Coronary artery (tissue), 2 donors: ENCODE measurements around the gene SLC22A23.

Experiments
- DNase-seq: peaks from one replicate; pipeline ENCODE4 v3.0.0-alpha.2; 2017; ENCODE audit warnings: low spot score
- H3K27ac ChIP-seq, 2 donors: fragments of 200-600 bp; sonication (generic); one replicate each; pipeline ENCODE4 v1.5.1; 2016 to 2019
- H3K4me3 ChIP-seq: fragments of 200-600 bp; sonication (generic); 2 replicates; pipeline ENCODE4 v1.5.1; 2016; ENCODE audit warnings: mild to moderate bottlenecking, moderate library complexity
- TF ChIP-seq, protein P1 (sequence below): fragments of 200-600 bp; sonication (generic); IDR thresholded peaks from one replicate; pipeline ENCODE4 v1.5.1; 2019; ENCODE audit warnings: antibody characterized with exemption

The SLC22A23 gene

GRCh38 chr6:3304500-3305215 lies 152.2 kb downstream of the SLC22A23 start:
- DNase-seq, result no peak
- H3K4me3 ChIP-seq, result no peak overlapping the region
- H3K27ac ChIP-seq, result no peak overlapping the region
- TF ChIP-seq, protein P1, sequence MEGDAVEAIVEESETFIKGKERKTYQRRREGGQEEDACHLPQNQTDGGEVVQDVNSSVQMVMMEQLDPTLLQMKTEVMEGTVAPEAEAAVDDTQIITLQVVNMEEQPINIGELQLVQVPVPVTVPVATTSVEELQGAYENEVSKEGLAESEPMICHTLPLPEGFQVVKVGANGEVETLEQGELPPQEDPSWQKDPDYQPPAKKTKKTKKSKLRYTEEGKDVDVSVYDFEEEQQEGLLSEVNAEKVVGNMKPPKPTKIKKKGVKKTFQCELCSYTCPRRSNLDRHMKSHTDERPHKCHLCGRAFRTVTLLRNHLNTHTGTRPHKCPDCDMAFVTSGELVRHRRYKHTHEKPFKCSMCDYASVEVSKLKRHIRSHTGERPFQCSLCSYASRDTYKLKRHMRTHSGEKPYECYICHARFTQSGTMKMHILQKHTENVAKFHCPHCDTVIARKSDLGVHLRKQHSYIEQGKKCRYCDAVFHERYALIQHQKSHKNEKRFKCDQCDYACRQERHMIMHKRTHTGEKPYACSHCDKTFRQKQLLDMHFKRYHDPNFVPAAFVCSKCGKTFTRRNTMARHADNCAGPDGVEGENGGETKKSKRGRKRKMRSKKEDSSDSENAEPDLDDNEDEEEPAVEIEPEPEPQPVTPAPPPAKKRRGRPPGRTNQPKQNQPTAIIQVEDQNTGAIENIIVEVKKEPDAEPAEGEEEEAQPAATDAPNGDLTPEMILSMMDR, result no peak

- Histone ChIP-seq H3K4me3 (no peak overlapping the region), H3K27ac (no peak overlapping the region)
- DNase-seq, result no peak
- TF ChIP-seq, protein P1, result no peak
Measured at GRCh38 chr6:3303795-3304411, 152.9 kb downstream of the SLC22A23 start.

- TF ChIP-seq, protein P1, result no peak
- no peak for DNase-seq
- H3K4me3 ChIP-seq, result no peak overlapping the region
- H3K27ac ChIP-seq, result no peak overlapping the region
Measured at GRCh38 chr6:3301506-3301905, 155.3 kb downstream of the SLC22A23 start.

- no peak overlapping the region for H3K4me3 ChIP-seq
- H3K27ac ChIP-seq, result no peak overlapping the region
- TF ChIP-seq, protein P1, result no peak
- DNase-seq, result no peak
Measured at GRCh38 chr6:3299221-3299620, 157.6 kb downstream of the SLC22A23 start.

DNA sequence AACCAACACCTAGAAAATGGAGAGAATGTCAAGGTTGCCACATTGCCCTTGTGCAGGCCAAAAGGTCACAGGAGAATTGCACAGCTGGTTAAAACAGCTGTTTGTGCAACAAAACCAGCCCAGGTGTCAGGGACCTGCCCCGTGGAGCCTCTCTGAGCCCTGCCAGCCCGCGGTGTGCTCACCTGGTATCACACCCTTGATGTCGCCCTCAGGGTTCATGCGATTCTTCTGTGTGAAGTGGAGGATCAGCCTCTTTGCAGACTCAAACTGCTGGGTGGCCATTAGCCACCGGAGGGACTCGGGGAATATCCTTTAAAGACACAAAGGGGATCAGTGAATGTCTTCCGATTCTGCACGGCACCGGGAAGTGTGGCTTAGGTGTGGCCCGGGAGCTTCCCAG lies 158.9 kb downstream of the SLC22A23 start:
- TF ChIP-seq, protein P1, result no peak
- Histone ChIP-seq H3K27ac (no peak overlapping the region), H3K4me3 (no peak overlapping the region)
- DNase-seq, result no peak

GRCh38 chr6:3297006-3297405 lies 159.8 kb downstream of the SLC22A23 start:
- TF ChIP-seq, protein P1, result no peak
- DNase-seq, result no peak
- Histone ChIP-seq H3K27ac (no peak overlapping the region), H3K4me3 (no peak overlapping the region)

- no peak overlapping the region for H3K4me3 ChIP-seq
- no peak overlapping the region for H3K27ac ChIP-seq
- no peak for DNase-seq
- TF ChIP-seq, protein P1, result no peak
Measured at GRCh38 chr6:3296537-3296936, 160.3 kb downstream of the SLC22A23 start.
